Sigmoid colon (tissue), 7 donors: Measurements from ENCODE around the gene MYL6. TPM values are rescaled to one million over a fixed set of nuclear protein-coding genes. Genes with fewer than 3 reads are reported as not detected.

ENCODE experiments used
- DNase-seq: peaks from one replicate; pipeline ENCODE4 v3.0.0-alpha.2; 2019
- H3K27ac ChIP-seq, 4 donors: fragments of 200-600 bp; sonication (generic); one replicate each; pipeline ENCODE4 v1.5.1; 2016 to 2019; ENCODE audit warnings: mild to moderate bottlenecking in 1 of 4
- H3K27me3 ChIP-seq, 3 donors: fragments of 200-600 bp; sonication (generic); one replicate each; pipeline ENCODE4 v1.5.1; 2019; ENCODE audit warnings: mild to moderate bottlenecking in 1 of 3
- H3K36me3 ChIP-seq, 4 donors: fragments of 200-600 bp; sonication (generic); one replicate each; pipeline ENCODE4 v1.5.1; 2016 to 2019
- H3K4me1 ChIP-seq, 4 donors: fragments of 200-600 bp; sonication (generic); one replicate each; pipeline ENCODE4 v1.5.1; 2017 to 2019
- H3K4me3 ChIP-seq, 4 donors: fragments of 200-600 bp; sonication (generic); one replicate each; pipeline ENCODE4 v1.5.1; 2017 to 2019; ENCODE audit warnings: mild to moderate bottlenecking in 2 of 4, moderate library complexity in 1 of 4
- H3K9me3 ChIP-seq, 4 donors: fragments of 200-600 bp in 3 of 4; sonication (generic) in 3 of 4; one replicate each; pipeline versions ENCODE4 v1.5.1 to v1.6.1; 2013 to 2019
- EP300 ChIP-seq, 4 donors: sonication (generic); formaldehyde crosslinking; IDR thresholded peaks; one replicate each; pipeline ENCODE4 v1.6.1; 2017; ENCODE audit warnings: antibody characterized with exemption in 4 of 4
- POLR2A ChIP-seq, 2 donors: fragments of 450-650 bp; IDR thresholded peaks; one replicate each; pipeline ENCODE4 v1.6.1; 2016; ENCODE audit warnings: antibody characterized with exemption in 2 of 2, mild to moderate bottlenecking in 2 of 2, moderate library complexity in 2 of 2
- POLR2AphosphoS5 ChIP-seq, 4 donors: sonication (generic); formaldehyde crosslinking; IDR thresholded peaks; one replicate each; pipeline ENCODE4 v1.6.1; 2017; ENCODE audit warnings: antibody characterized with exemption in 4 of 4
- WGBS, 2 donors: extraction: QIAGEN DNeasy Blood & Tissue Kit; methylation state at CpG; one replicate each; pipeline ENCODE4 v1.1.7; 2013; 5-methylcytosine and 5-hydroxymethylcytosine counted together
- intact Hi-C: fragments of 100-400 bp; cut with DNase I; formaldehyde crosslinking; loops from one replicate; pipeline ENCODE4 v1.15.1; 2023
- polyA plus RNA-seq, 3 donors: library from polyadenylated mRNA; stranded (reverse); fragments of 200-250 nt; gene quantifications; one replicate each; pipeline ENCODE4 v1.2.3, GENCODE V29; 2013
- total RNA-seq, 4 donors: library from RNA; depleted of rRNA; stranded (reverse); fragments of >200 nt; gene quantifications; one replicate each; pipeline ENCODE4 v1.1.0, GENCODE V29; 2016
- TF ChIP-seq, protein P1 (sequence below), 4 experiments: fragments of 450-650 bp in 3 of 4; fragments of 200-600 bp in 1 of 4; IDR thresholded peaks; one replicate each; pipeline ENCODE4 v1.5.1; 2016 to 2019; ENCODE audit warnings: antibody characterized with exemption in 4 of 4, mild to moderate bottlenecking in 3 of 4, moderate library complexity in 2 of 4
- donor health status: healthy with polysubstance abuse.
- donor health status: Bipolar disorder and iron deficiency.
- donor health status: healthy.

The MYL6 gene
- total and polyA plus RNA-seq, 7 donors = 3,150 to 9,553 (median 7,537) TPM

DNA sequence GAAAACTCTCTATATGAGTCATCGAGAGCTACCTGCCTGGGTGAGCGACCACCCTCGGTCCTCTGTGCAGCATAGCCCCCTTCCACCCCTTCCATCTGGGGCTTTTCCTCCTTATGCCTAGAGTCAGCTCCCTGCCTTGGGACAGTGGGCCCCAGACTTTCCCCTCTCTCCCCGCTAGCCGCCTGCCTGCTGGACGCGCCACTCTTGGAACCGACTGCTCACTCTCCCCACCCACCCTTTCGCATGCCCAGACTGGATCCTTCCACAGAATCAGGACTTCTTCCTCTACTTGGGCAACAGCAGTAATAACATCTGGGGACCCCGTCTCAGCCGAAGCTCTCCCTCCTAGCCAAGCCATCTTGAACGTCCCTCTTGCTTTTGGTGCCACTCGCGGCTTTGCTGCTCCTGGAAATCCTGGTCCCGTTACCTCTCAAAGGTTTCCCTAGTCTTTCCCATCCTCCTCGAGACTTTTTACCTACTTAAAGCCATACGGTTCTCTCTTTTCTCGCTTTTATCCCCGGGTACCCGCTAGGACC is 29.4 kb upstream of the MYL6 start:
- H3K36me3 ChIP-seq = peaks cover 31 to 33% (median 33%) of the 10 kb centered on the region in 4 donors
- H3K4me1 ChIP-seq = peaks cover 0 to 46% (median 32%) of the 10 kb centered on the region in 4 donors
- peak overlapping the region; percentile 95 to 98 (median 96) for H3K27ac ChIP-seq
- H3K4me3 ChIP-seq = peak overlapping the region; percentile 76 to 83 (median 80)
- no peaks in the 10 kb centered on the region for H3K9me3 ChIP-seq
- peak; percentile 76 for DNase-seq
- TF ChIP-seq, protein P1, sequence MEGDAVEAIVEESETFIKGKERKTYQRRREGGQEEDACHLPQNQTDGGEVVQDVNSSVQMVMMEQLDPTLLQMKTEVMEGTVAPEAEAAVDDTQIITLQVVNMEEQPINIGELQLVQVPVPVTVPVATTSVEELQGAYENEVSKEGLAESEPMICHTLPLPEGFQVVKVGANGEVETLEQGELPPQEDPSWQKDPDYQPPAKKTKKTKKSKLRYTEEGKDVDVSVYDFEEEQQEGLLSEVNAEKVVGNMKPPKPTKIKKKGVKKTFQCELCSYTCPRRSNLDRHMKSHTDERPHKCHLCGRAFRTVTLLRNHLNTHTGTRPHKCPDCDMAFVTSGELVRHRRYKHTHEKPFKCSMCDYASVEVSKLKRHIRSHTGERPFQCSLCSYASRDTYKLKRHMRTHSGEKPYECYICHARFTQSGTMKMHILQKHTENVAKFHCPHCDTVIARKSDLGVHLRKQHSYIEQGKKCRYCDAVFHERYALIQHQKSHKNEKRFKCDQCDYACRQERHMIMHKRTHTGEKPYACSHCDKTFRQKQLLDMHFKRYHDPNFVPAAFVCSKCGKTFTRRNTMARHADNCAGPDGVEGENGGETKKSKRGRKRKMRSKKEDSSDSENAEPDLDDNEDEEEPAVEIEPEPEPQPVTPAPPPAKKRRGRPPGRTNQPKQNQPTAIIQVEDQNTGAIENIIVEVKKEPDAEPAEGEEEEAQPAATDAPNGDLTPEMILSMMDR (IDR thresholded peaks at IDR 0.05) = no peak
- no peak for TF ChIP-seq POLR2A (IDR thresholded peaks at IDR 0.05)
- TF ChIP-seq POLR2AphosphoS5 (IDR thresholded peaks at IDR 0.05) = no peak
- H3K27me3 ChIP-seq = no peaks in the 10 kb centered on the region
- intact Hi-C loops = loop anchor here (1.0 to 10.0 kb wide), 3 partner anchors 22 to 336 kb away; partner anchors contain the start of genes SMARCC2 and SPRYD4
- WGBS, 2 donors = 0% methylated on average over 20 of the region's 20 CpGs

- TF ChIP-seq POLR2AphosphoS5 (IDR thresholded peaks at IDR 0.05) (peak; percentile 44 to 86 (median 64)), POLR2A (IDR thresholded peaks at IDR 0.05) (peak; percentile 48 to 54), EP300 (IDR thresholded peaks at IDR 0.05) (no peak)
- TF ChIP-seq, protein P1 (IDR thresholded peaks at IDR 0.05) = no peak
- peak; percentile 88 for DNase-seq
- no peaks in the 10 kb centered on the region for H3K27me3 ChIP-seq
- peaks cover 0 to 46% (median 32%) of the 10 kb centered on the region in 4 donors for H3K4me1 ChIP-seq
- H3K27ac ChIP-seq = peak overlapping the region; percentile 95 to 98 (median 96)
- H3K36me3 ChIP-seq = peaks cover 34 to 40% (median 39%) of the 10 kb centered on the region in 4 donors
- intact Hi-C loops = loop anchor here (2.0 to 10.0 kb wide), 2 partner anchors 21 to 335 kb away; partner anchors contain the start of gene SPRYD4
- H3K9me3 ChIP-seq = no peaks in the 10 kb centered on the region
- H3K4me3 ChIP-seq = peak overlapping the region; percentile 76 to 83 (median 80)
- 1% methylated on average over 29 of the region's 29 CpGs for WGBS, 2 donors
Measured at GRCh38 chr12:56129206-56129941, 28.8 kb upstream of the MYL6 start.

GRCh38 chr12:56129942-56130495 is 28.1 kb upstream of the MYL6 start:
- peak overlapping the region in 3 of 4 donors; percentile 76 to 82 (median 79) for H3K4me3 ChIP-seq

DNA sequence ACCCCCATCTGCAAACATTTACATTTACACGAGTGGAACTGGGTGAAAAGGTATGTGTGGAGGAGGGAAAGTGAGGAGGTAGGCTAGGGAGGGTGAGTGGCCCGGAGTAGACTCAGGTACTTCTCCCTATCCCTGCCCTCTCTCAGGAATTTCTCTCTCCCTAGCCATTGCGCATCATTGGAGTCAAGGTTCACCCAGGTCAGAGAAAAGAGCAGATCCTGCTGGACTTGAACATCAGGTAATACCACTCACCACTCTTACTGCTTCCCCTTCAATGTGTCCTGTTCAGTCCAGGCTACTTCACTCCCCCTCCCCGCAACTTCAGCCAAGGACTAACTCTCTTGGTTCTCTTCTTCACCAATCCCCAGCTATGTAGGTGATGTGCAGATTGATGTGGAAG is 27.3 kb upstream of the MYL6 start:
- H3K9me3 ChIP-seq = no peaks in the 10 kb centered on the region
- H3K4me3 ChIP-seq = no peak overlapping the region
- intact Hi-C loops = no loop called here
- no peaks in the 10 kb centered on the region for H3K27me3 ChIP-seq
- peak overlapping the region in 3 of 4 donors; percentile 95 to 98 (median 97) for H3K27ac ChIP-seq
- WGBS, 2 donors = 78 to 88% methylated on average over 4 of the region's 4 CpGs
- no peak for TF ChIP-seq EP300 (IDR thresholded peaks at IDR 0.05)
- no peak for TF ChIP-seq POLR2AphosphoS5 (IDR thresholded peaks at IDR 0.05)
- TF ChIP-seq POLR2A (IDR thresholded peaks at IDR 0.05) = no peak
- TF ChIP-seq, protein P1 (IDR thresholded peaks at IDR 0.05) = no peak
- H3K36me3 ChIP-seq = peaks cover 39 to 55% (median 49%) of the 10 kb centered on the region in 4 donors
- no peak for DNase-seq
- H3K4me1 ChIP-seq = peaks cover 0 to 38% (median 28%) of the 10 kb centered on the region in 4 donors

More at GRCh38 chr12:56129942-56130495, 28.1 kb upstream of the MYL6 start:
- intact Hi-C loops = loop anchor here (2.0 to 10.0 kb wide), 2 partner anchors 21 to 335 kb away; partner anchors contain the start of gene SPRYD4
- H3K36me3 ChIP-seq = peaks cover 39 to 46% (median 45%) of the 10 kb centered on the region in 4 donors
- no peaks in the 10 kb centered on the region for H3K27me3 ChIP-seq
- 60 to 65% methylated on average over 22 of the region's 22 CpGs for WGBS, 2 donors
- H3K4me1 ChIP-seq = peaks cover 0 to 46% (median 32%) of the 10 kb centered on the region in 4 donors
- no peaks in the 10 kb centered on the region for H3K9me3 ChIP-seq
- TF ChIP-seq, protein P1 (IDR thresholded peaks at IDR 0.05) = no peak
- TF ChIP-seq EP300 (IDR thresholded peaks at IDR 0.05) (no peak), POLR2AphosphoS5 (IDR thresholded peaks at IDR 0.05) (no peak), POLR2A (IDR thresholded peaks at IDR 0.05) (no peak)
- no peak for DNase-seq
- peak overlapping the region; percentile 95 to 98 (median 96) for H3K27ac ChIP-seq
